Trophoblast cell (in vitro differentiated cells and primary cell): ENCODE measurements around the gene SLC22A8.
A peak's percentile ranks its signal among the peaks of the same experiment; 100 is the strongest.

Experiments
- DNase-seq, 2 donors: peaks; one replicate each; pipeline ENCODE4 v3.0.0-alpha.2; 2016
- H2AFZ ChIP-seq: 2 replicates; pipeline ENCODE4 v1.6.1; 2013; ENCODE audit warnings: low read length, moderate library complexity, mild to moderate bottlenecking; ENCODE audit not compliant: insufficient read depth, poor library complexity
- H2AK5ac ChIP-seq: 2 replicates; pipeline ENCODE4 v1.6.1; 2013; ENCODE audit warnings: mild to moderate bottlenecking, low read length
- H2BK120ac ChIP-seq: 2 replicates; pipeline ENCODE4 v1.6.1; 2013; ENCODE audit warnings: low read length, mild to moderate bottlenecking, moderate library complexity; ENCODE audit not compliant: insufficient read depth, poor library complexity
- H2BK12ac ChIP-seq: 2 replicates; pipeline ENCODE4 v1.6.1; 2013; ENCODE audit warnings: mild to moderate bottlenecking, low read length, moderate library complexity
- H2BK5ac ChIP-seq: 2 replicates; pipeline ENCODE4 v1.6.1; 2013; ENCODE audit warnings: low read length, low read depth, moderate library complexity, mild to moderate bottlenecking; ENCODE audit not compliant: poor library complexity
- H3K14ac ChIP-seq: 2 replicates; pipeline ENCODE4 v1.6.1; 2013; ENCODE audit warnings: mild to moderate bottlenecking, low read length
- H3K18ac ChIP-seq: 2 replicates; pipeline ENCODE4 v1.6.1; 2013; ENCODE audit warnings: mild to moderate bottlenecking, low read length
- H3K23ac ChIP-seq: 2 replicates; pipeline ENCODE4 v1.6.1; 2013; ENCODE audit warnings: low read length
- H3K27ac ChIP-seq: 2 replicates; pipeline ENCODE4 v1.5.1; 2013; ENCODE audit warnings: low read depth, mild to moderate bottlenecking, inconsistent platforms, low read length, moderate library complexity
- H3K27me3 ChIP-seq: 2 replicates; pipeline ENCODE4 v1.6.1; 2013; ENCODE audit warnings: inconsistent platforms, mild to moderate bottlenecking, low read length, moderate library complexity; ENCODE audit not compliant: insufficient read depth
- H3K36me3 ChIP-seq, 2 experiments: 1 replicate in 1 of 2; 2 replicates in 1 of 2; pipeline ENCODE4 v1.6.1; 2013; ENCODE audit warnings: low read length in 2 of 2, mild to moderate bottlenecking in 2 of 2, moderate library complexity in 1 of 2; ENCODE audit not compliant: insufficient read depth in 2 of 2, control insufficient read depth in 1 of 2
- H3K4ac ChIP-seq: 2 replicates; pipeline ENCODE4 v1.6.1; 2013; ENCODE audit warnings: low read depth, mild to moderate bottlenecking, low read length, moderate library complexity
- H3K4me1 ChIP-seq, 2 experiments: 1 replicate in 1 of 2; 2 replicates in 1 of 2; pipeline ENCODE4 v1.6.1; 2013; ENCODE audit warnings: low read length in 2 of 2, mild to moderate bottlenecking in 2 of 2, moderate library complexity in 1 of 2; ENCODE audit not compliant: insufficient read depth in 2 of 2, control insufficient read depth in 1 of 2
- H3K4me2 ChIP-seq: 2 replicates; pipeline ENCODE4 v1.6.1; 2013; ENCODE audit warnings: inconsistent platforms, mild to moderate bottlenecking, low read length, moderate library complexity
- H3K4me3 ChIP-seq: 2 replicates; pipeline ENCODE4 v1.5.1; 2013; ENCODE audit warnings: mild to moderate bottlenecking, low read depth, low read length, inconsistent platforms
- H3K79me1 ChIP-seq: one replicate; pipeline ENCODE4 v1.6.1; 2013; ENCODE audit warnings: low read length
- H3K79me2 ChIP-seq: 2 replicates; pipeline ENCODE4 v1.6.1; 2013; ENCODE audit warnings: low read length, mild to moderate bottlenecking; ENCODE audit not compliant: control insufficient read depth, insufficient read depth, poor library complexity
- H3K9ac ChIP-seq: 2 replicates; pipeline ENCODE4 v1.6.1; 2013; ENCODE audit warnings: mild to moderate bottlenecking, low read length
- H3K9me3 ChIP-seq: 2 replicates; pipeline ENCODE4 v1.6.1; 2013; ENCODE audit warnings: low read depth, mild to moderate bottlenecking, control low read depth, inconsistent platforms, low read length; ENCODE audit not compliant: insufficient read depth
- H4K12ac ChIP-seq: 2 replicates; pipeline ENCODE4 v1.6.1; 2013; ENCODE audit warnings: low read depth, mild to moderate bottlenecking, low read length, moderate library complexity
- H4K8ac ChIP-seq: 2 replicates; pipeline ENCODE4 v1.6.1; 2013; ENCODE audit warnings: low read depth, mild to moderate bottlenecking, low read length, moderate library complexity
- H4K91ac ChIP-seq: one replicate; pipeline ENCODE4 v1.6.1; 2013; ENCODE audit warnings: low read depth, mild to moderate bottlenecking, low read length, moderate library complexity
- WGBS: extraction: QIAGEN DNeasy Blood & Tissue Kit; methylation state at CpG from one replicate; pipeline ENCODE4 v1.1.7; 2013; ENCODE audit warnings: missing lambda C conversion rate; ENCODE audit not compliant: insufficient read length, insufficient coverage; ENCODE audit errors: extremely low coverage; 5-methylcytosine and 5-hydroxymethylcytosine counted together

The SLC22A8 gene

DNA sequence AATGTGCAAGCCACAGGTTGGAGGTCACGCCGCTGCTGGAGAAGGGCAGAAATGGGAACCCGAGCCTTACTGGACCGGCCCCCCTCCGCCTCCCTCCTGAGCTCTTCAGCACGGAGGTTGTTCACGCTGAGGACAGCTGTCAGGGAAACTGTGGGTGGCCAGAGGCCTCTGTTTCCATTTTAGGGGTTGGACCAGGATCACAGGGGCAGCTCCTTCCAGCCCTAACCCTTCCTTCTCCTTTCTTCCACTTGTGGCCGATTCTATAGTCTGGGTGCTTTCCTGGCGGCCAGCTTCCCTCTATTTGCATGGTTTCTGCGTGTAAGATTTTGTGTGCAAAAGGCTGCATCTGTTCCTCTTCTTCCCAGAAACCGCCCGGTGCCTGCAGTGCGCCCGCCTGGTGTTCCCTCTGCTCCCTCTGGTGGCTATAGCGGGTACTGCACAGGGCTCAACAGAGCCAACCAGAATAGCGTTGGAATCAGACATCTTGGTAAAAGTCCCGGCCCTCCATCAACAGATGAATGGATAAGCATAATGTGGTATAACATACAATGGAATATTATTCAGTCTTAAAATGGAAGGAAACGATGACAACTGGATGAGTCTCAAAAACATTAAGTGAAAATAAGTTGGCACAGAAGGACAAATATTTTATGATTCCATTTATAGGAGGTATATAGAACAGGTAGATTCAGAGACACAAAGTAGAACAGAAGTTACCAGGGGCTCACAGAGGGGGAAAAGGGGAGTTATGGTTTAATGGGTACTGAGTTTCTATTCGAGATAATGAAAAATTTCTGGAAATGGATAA is 8.4 kb upstream of the SLC22A8 start:
- Histone ChIP-seq H2BK12ac (no peak overlapping the region), H3K27ac (no peak overlapping the region), H3K4me1 (peaks cover 0 to 4% of the 10 kb centered on the region in 2 experiments), H3K4me2 (no peak overlapping the region), H2BK5ac (no peak overlapping the region), H3K23ac (no peak overlapping the region), H4K91ac (no peak overlapping the region), H3K79me1 (no peaks in the 10 kb centered on the region), H2AK5ac (no peak overlapping the region), H3K9me3 (peaks cover 6% of the 10 kb centered on the region), H3K9ac (no peak overlapping the region), H3K36me3 (no peaks in the 10 kb centered on the region), H4K12ac (no peak overlapping the region), H3K79me2 (no peaks in the 10 kb centered on the region), H4K8ac (no peak overlapping the region), H3K4ac (no peak overlapping the region), H3K27me3 (no peaks in the 10 kb centered on the region), H3K14ac (no peak overlapping the region), H3K4me3 (no peak overlapping the region), H3K18ac (no peak overlapping the region), H2AFZ (no peak overlapping the region), H2BK120ac (no peak overlapping the region)
- peak; percentile 76 to 90 for DNase-seq
- no CpG with 5 or more reads among the region's 19 CpGs for WGBS

DNA sequence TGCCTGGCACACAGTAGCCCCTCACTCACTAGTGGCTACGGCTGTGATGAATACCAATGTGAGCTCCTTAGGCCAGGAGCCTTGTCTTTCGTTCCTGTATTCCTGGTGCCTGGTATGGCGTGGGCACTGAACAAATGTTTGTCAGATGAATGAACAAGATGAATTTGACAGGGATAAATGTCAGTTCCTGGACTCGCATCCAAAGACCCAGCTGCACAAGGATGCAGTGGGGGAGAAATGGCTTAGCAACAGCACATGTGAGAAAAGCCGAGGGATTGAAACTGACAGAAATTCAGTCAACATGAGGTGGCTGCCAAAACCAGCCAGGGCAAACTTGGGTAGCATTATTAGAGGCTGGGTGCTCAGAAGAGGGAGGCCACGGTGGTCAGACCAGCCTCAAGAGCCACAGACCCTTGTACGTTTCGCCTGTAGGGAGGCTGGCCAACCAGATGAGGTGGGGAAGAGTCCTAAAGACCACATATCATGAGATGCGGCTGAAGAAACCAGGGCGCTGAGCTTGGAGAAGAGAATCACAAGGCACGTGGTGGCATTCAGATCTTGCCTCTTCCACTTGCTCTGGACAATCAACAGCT is 7.7 kb upstream of the SLC22A8 start:
- Histone ChIP-seq H4K91ac (no peak overlapping the region), H3K23ac (no peak overlapping the region), H3K79me2 (no peaks in the 10 kb centered on the region), H4K8ac (no peak overlapping the region), H2AFZ (no peak overlapping the region), H2BK5ac (no peak overlapping the region), H3K4me3 (no peak overlapping the region), H3K4me1 (peaks cover 0 to 4% of the 10 kb centered on the region in 2 experiments), H3K4ac (no peak overlapping the region), H3K18ac (no peak overlapping the region), H3K27ac (no peak overlapping the region), H2BK120ac (no peak overlapping the region), H3K79me1 (no peaks in the 10 kb centered on the region), H3K9ac (no peak overlapping the region), H3K27me3 (no peaks in the 10 kb centered on the region), H3K36me3 (no peaks in the 10 kb centered on the region), H3K4me2 (no peak overlapping the region), H3K9me3 (peaks cover 6% of the 10 kb centered on the region), H4K12ac (no peak overlapping the region), H2BK12ac (no peak overlapping the region), H3K14ac (no peak overlapping the region), H2AK5ac (no peak overlapping the region)
- DNase-seq = no peak
- no CpG with 5 or more reads among the region's 11 CpGs for WGBS

- no peaks in the 10 kb centered on the region for H3K79me2 ChIP-seq
- H3K14ac ChIP-seq = no peak overlapping the region
- no peak overlapping the region for H3K27ac ChIP-seq
- H3K4me3 ChIP-seq = no peak overlapping the region
- H2BK5ac ChIP-seq = no peak overlapping the region
- no peaks in the 10 kb centered on the region for H3K36me3 ChIP-seq
- no peak overlapping the region for H4K8ac ChIP-seq
- WGBS = no CpG with 5 or more reads among the region's 6 CpGs
- H3K27me3 ChIP-seq = no peaks in the 10 kb centered on the region
- H2AFZ ChIP-seq = no peak overlapping the region
- no peak overlapping the region for H3K23ac ChIP-seq
- H3K9me3 ChIP-seq = peaks cover 6% of the 10 kb centered on the region
- no peak overlapping the region for H3K9ac ChIP-seq
- no peaks in the 10 kb centered on the region for H3K79me1 ChIP-seq
- H3K4me2 ChIP-seq = no peak overlapping the region
- H4K12ac ChIP-seq = no peak overlapping the region
- no peak for DNase-seq
- no peak overlapping the region for H3K4ac ChIP-seq
- no peak overlapping the region for H2BK120ac ChIP-seq
- H4K91ac ChIP-seq = no peak overlapping the region
- H3K4me1 ChIP-seq = peaks cover 0 to 4% of the 10 kb centered on the region in 2 experiments
- no peak overlapping the region for H2BK12ac ChIP-seq
- no peak overlapping the region for H2AK5ac ChIP-seq
- H3K18ac ChIP-seq = no peak overlapping the region
Observed at GRCh38 chr11:63022441-63022840, 6.8 kb upstream of the SLC22A8 start.

GRCh38 chr11:63020671-63021291 is 5.1 kb upstream of the SLC22A8 start:
- Histone ChIP-seq H3K18ac (no peak overlapping the region), H3K9ac (no peak overlapping the region), H2BK120ac (no peak overlapping the region), H4K8ac (no peak overlapping the region), H2AK5ac (no peak overlapping the region), H3K4me1 (peaks cover 0 to 4% of the 10 kb centered on the region in 2 experiments), H3K36me3 (no peaks in the 10 kb centered on the region), H3K79me2 (no peaks in the 10 kb centered on the region), H3K4ac (no peak overlapping the region), H2AFZ (no peak overlapping the region), H3K4me2 (no peak overlapping the region), H3K79me1 (no peaks in the 10 kb centered on the region), H3K9me3 (peaks cover 6% of the 10 kb centered on the region), H3K14ac (no peak overlapping the region), H2BK12ac (no peak overlapping the region), H3K27me3 (no peaks in the 10 kb centered on the region), H2BK5ac (no peak overlapping the region), H3K23ac (no peak overlapping the region), H3K27ac (no peak overlapping the region), H3K4me3 (peak overlapping the region; percentile 37), H4K12ac (no peak overlapping the region), H4K91ac (no peak overlapping the region)
- peak in 1 of 2 donors; percentile 21 for DNase-seq
- WGBS = no CpG with 5 or more reads among the region's 24 CpGs
